HepG2 (cell line): ENCODE data around the gene R3HCC1L. TPM values are rescaled to one million over a fixed set of nuclear protein-coding genes. Genes with fewer than 3 reads are reported as not detected.

Experiments used
- BRD4 ChIP-seq: sonication (generic); formaldehyde crosslinking; IDR thresholded peaks from 2 replicates; pipeline ENCODE4 v1.4.0; 2020; ENCODE audit warnings: missing genetic modification reagents
- BRF2 ChIP-seq: sonication (generic); formaldehyde crosslinking; IDR thresholded peaks from 2 replicates; pipeline ENCODE4 v1.8.1; 2022; ENCODE audit warnings: mild to moderate bottlenecking, missing genetic modification reagents
- DRAP1 ChIP-seq: IDR thresholded peaks from 2 replicates; pipeline ENCODE4 v1.6.1; 2016; ENCODE audit warnings: missing genetic modification reagents, missing compliant biosample characterization
- ERF ChIP-seq: IDR thresholded peaks from 2 replicates; pipeline ENCODE4 v1.6.1; 2018; ENCODE audit warnings: missing biosample characterization, missing genetic modification reagents
- ESRRA ChIP-seq: sonication (generic); formaldehyde crosslinking; IDR thresholded peaks from 2 replicates; pipeline ENCODE4 v1.5.1; 2020; ENCODE audit warnings: mild to moderate bottlenecking, low read depth, missing genetic modification reagents
- FOSL1 ChIP-seq: sonication (generic); formaldehyde crosslinking; IDR thresholded peaks from 2 replicates; pipeline ENCODE4 v1.9.0; 2021; ENCODE audit warnings: missing genetic modification reagents, borderline replicate concordance
- FOXP4 ChIP-seq: sonication (generic); formaldehyde crosslinking; IDR thresholded peaks from 2 replicates; pipeline ENCODE4 v1.4.0; 2020; ENCODE audit warnings: missing genetic modification reagents
- KLF6 ChIP-seq: IDR thresholded peaks from 2 replicates; pipeline ENCODE4 v1.8.0; 2016; ENCODE audit warnings: missing biosample characterization, missing genetic modification reagents
- LBX2 ChIP-seq: sonication (generic); formaldehyde crosslinking; IDR thresholded peaks from 2 replicates; pipeline ENCODE4 v1.5.0; 2020; ENCODE audit warnings: missing genetic modification reagents, mild to moderate bottlenecking, borderline replicate concordance
- MXD4 ChIP-seq: IDR thresholded peaks from 2 replicates; pipeline ENCODE4 v1.6.1; 2016; ENCODE audit warnings: mild to moderate bottlenecking, missing biosample characterization, missing genetic modification reagents
- SALL1 ChIP-seq: sonication (generic); formaldehyde crosslinking; IDR thresholded peaks from 2 replicates; pipeline ENCODE4 v1.8.0; 2022; ENCODE audit warnings: mild to moderate bottlenecking, missing genetic modification reagents
- SIX1 ChIP-seq: sonication (generic); formaldehyde crosslinking; IDR thresholded peaks from 2 replicates; pipeline ENCODE4 v1.4.0; 2020; ENCODE audit warnings: missing genetic modification reagents, borderline replicate concordance
- ZNF124 ChIP-seq: sonication (generic); formaldehyde crosslinking; IDR thresholded peaks from 2 replicates; pipeline ENCODE4 v1.4.0; 2020; ENCODE audit warnings: missing genetic modification reagents
- ZNF451 ChIP-seq: sonication (generic); formaldehyde crosslinking; IDR thresholded peaks from 2 replicates; pipeline ENCODE4 v1.5.0; 2020; ENCODE audit warnings: mild to moderate bottlenecking, missing genetic modification reagents
- ZNF572 ChIP-seq: sonication (generic); formaldehyde crosslinking; IDR thresholded peaks from 2 replicates; pipeline ENCODE4 v1.5.1; 2020; ENCODE audit warnings: mild to moderate bottlenecking, missing genetic modification reagents
- ZNF574 ChIP-seq: sonication (generic); formaldehyde crosslinking; IDR thresholded peaks from 2 replicates; pipeline ENCODE4 v1.4.0; 2020; ENCODE audit warnings: missing genetic modification reagents
- ZNF629 ChIP-seq: sonication (generic); formaldehyde crosslinking; conservative IDR thresholded peaks from 2 replicates; pipeline ENCODE4 v1.5.0; 2020; ENCODE audit warnings: missing genetic modification reagents
- ZNF761 ChIP-seq: sonication (generic); formaldehyde crosslinking; conservative IDR thresholded peaks from 2 replicates; pipeline ENCODE4 v1.4.0; 2020; ENCODE audit warnings: mild to moderate bottlenecking, missing genetic modification reagents
- ZSCAN25 ChIP-seq: sonication (generic); formaldehyde crosslinking; IDR thresholded peaks from 2 replicates; pipeline ENCODE4 v1.8.0; 2022; ENCODE audit warnings: mild to moderate bottlenecking, missing genetic modification reagents
- ZXDC ChIP-seq: sonication (generic); formaldehyde crosslinking; IDR thresholded peaks from 2 replicates; pipeline ENCODE4 v1.5.0; 2020; ENCODE audit warnings: mild to moderate bottlenecking, missing genetic modification reagents
- polyA plus RNA-seq, 8 experiments: library from polyadenylated mRNA; depleted of rRNA in 3 of 8; stranded (reverse) in 7 of 8; unstranded in 1 of 8; fragments of >200 nt; fragmentation: Illumina TruSeq in 4 of 8; extraction: Trizol in 4 of 8; gene quantifications; 2 replicates each; pipeline versions ENCODE4 v1.2.1 to v1.2.3, GENCODE V29; 2011 to 2016; ENCODE audit warnings: low read depth in 4 of 8, missing spikeins in 1 of 8, mixed read lengths in 1 of 8; ENCODE audit not compliant: insufficient read depth in 1 of 8
- total RNA-seq, 5 experiments: library from RNA; depleted of rRNA; stranded (reverse); fragments of >200 nt; fragmentation: Illumina TruSeq; extraction: Trizol; gene quantifications; 2 replicates each; pipeline ENCODE4 v1.2.3, GENCODE V29; 2016; ENCODE audit warnings: low read depth in 1 of 5

R3HCC1L gene
- total and polyA plus RNA-seq, 2 of the 13 experiments (the other 11 are each of a cell fraction or from before 2014, with no cell fraction given) = 6.5 to 12.2 TPM

- no peak for TF ChIP-seq SIX1 (CRISPR knock-in tag)
- peak; percentile 69 for TF ChIP-seq SALL1 (CRISPR knock-in tag)
- peak; percentile 63; the same call in 1 of the 2 replicates for TF ChIP-seq BRD4
- TF ChIP-seq ZNF761 (CRISPR knock-in tag) = peak; percentile 32; the same call in 1 of the 2 replicates
- no peak for TF ChIP-seq FOSL1 (CRISPR knock-in tag)
- TF ChIP-seq ZXDC (CRISPR knock-in tag) = no peak
- TF ChIP-seq MXD4 (CRISPR knock-in tag) = 0 out of 2 replicates have a peak, but pooled peaks have one; percentile 23
- peak; percentile 45; the same call in 1 of the 2 replicates for TF ChIP-seq ZNF124 (CRISPR knock-in tag)
- TF ChIP-seq KLF6 (CRISPR knock-in tag) = no peak
- peak; percentile 85 for TF ChIP-seq ERF (CRISPR knock-in tag)
- no peak for TF ChIP-seq LBX2 (CRISPR knock-in tag)
- TF ChIP-seq ESRRA = no peak
- peak; percentile 92 for TF ChIP-seq ZNF574
- no peak for TF ChIP-seq ZNF451 (CRISPR knock-in tag)
- TF ChIP-seq DRAP1 (CRISPR knock-in tag) = peak; percentile 74
- no peak for TF ChIP-seq ZNF629 (CRISPR knock-in tag)
- peak; percentile 96 for TF ChIP-seq ZSCAN25 (CRISPR knock-in tag)
- TF ChIP-seq FOXP4 (CRISPR knock-in tag) = 0 out of 2 replicates have a peak, but pooled peaks have one; percentile 21
- 0 out of 2 replicates have a peak, but pooled peaks have one; percentile 58 for TF ChIP-seq ZNF572
- TF ChIP-seq BRF2 (CRISPR knock-in tag) = no peak
These were observed at the start of gene R3HCC1L (continued) for GRCh38 chr10:98134431-98135221.
